Stimulated activated CD4-positive, alpha-beta T cell treated with anti-CD3 and anti-CD28 coated beads, TNF-alpha, amount 100 ng/mL, for 48 hours (primary cell): Measurements from ENCODE around the gene GPR132.

ENCODE experiments used
- DNase-seq, 3 donors: peaks; one replicate each; pipeline ENCODE4 v3.0.0-alpha.2; 2020; ENCODE audit warnings: low read depth in 3 of 3

The GPR132 gene

DNA sequence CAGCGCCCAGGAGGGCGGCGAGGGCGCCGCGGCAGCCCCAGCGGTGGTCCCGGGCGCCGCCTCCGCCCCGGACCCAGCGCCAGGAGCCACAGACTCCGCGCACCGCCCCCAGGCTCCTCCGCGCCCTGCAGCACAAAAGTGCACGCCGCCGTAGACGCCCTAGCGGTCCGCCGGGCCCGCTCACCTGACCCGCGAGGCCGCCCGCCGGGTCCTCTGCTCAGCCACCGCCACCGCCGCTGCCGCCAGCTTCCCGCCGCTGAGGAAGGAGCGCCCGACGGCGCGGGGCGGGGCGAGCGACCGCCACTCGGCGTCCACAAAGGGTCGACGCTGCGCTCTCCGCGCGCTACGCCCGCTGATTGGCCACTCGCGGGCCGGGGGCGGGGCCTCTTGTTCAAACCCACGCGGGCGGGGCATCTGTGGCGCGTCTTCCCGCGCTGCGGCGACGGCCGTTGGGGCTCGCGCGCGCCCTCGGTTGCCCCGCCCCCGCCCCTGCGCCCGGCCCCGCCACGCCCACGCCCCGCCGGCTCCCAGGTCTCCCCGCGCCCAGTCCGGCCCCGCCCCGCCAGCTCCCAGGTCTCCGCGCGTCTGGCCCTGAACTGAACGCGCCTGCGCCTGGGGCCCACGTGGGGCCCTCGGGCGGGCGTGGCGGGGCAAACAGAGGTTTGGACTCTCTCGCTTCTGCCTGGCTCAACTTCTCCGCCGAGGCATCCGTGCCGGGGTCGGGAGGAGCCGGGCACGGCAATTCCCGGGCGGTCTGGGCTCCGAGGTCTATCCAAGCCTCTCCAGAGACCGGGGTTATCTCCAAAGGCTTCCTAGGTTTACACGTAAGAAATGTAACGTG, 44.2 kb downstream of the GPR132 start, which contains the start of gene CDCA4:
CDCA4 (minus strand) TSS at position 269 of the 841 bp plus-strand sequence. CDS start 9,154 bp downstream, outside the sequence.
- peak; percentile 96 to 99 (median 96) for DNase-seq

DNA sequence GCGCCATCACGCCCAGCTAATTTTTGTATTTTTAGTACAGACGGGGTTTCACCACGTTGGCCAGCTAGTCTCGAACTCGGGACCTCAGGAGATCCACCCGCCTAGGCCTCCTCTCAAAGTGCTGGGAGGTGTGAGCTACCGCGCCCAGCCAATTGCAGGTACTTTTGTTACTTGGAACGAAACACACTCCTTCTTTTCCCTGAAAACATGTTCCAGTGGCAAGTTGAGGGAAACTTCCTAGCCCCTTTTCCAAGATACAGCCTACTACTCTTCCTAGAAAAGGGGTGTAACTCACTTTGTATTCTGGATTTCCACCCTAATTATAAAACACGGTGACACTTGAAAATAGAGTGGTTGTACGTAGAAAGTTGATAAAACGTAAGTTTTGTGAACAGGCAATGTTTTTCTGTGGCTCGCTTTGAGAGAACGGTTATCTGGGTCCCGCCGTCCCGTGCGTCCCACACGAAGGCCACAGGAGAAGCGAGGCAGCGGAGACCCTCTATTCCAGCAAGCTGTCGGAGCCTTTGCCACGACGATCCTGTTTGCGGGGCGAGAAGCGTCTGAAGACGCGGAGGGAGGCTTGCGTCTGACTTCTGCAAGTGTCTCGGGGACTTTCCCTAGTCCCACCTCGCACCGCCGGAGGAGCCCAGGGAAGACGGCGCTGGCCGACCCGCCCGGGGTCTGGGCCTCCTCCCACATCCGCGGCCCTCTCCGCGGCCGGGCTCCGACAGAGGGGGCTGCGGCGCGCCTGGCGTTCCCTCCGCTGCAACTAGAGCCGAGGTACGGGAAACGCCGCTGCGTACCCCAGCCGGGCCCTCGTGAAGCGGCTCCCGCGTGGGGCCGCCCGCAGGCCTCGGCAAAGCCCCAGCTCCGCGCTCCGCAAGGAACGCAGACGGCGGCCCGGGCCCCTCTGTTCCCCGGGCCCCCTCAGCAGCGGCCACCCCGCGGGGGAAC, 45.1 kb downstream of the GPR132 start:
- DNase-seq: peak in 2 of 3 donors; percentile 32 to 44

DNA sequence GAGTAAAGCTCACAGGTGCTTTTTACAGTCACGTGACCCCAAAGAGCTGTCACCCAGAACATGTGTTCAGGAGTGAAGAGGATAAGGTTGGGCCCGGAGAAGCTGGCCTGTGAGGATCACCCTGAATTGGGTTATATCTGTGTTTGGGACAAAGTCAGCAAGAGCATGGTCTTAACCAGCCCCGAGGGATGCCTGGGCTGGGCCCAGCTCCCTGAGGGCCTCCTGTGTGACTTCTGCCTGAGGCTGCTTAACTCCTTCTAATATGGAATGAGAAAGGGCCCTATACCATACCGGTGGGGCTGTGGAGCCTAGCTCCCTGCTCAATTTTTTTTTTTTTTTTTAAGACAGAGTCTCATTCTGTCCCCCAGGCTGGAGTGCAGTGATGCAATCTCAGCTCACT, 46.8 kb downstream of the GPR132 start:
- DNase-seq: no peak

DNA sequence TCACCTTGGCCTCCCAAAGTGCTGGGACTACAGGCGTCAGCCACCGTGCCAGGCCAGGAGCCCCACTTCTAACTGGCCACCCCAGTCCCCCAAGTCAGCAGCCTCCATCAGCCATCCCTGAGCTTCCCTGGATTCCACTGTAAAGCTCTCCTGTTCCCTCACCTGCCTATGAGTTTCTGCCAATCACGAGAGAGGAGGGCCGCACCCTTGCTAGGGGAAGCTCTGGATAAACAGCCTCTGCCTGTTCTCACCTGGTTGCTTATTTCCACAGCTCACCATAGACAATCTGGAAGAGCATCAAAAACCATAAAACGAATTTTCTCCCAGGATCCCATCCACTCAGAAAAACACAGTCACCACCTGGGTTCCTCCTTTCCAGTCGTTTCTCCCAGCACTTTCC, 49.3 kb downstream of the GPR132 start:
- DNase-seq: no peak

DNA sequence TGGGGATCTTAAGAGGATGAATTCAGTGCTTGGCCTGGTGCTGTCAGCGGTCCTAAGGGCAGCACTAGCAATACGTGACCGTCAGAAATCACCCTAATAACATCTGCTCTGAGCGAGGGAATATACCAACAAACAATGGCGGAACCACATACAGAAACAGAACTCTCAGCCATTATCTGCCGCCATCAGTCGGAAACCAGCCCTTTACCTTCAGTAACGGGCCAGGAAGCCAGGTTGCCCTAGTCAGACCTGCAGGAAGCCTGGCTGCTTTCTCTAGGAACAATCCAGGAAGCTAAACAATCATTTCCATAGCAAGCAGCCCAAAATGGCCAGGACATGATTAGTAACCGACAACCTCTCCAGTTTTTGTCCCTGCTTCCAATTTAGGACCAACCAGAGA, 50.0 kb downstream of the GPR132 start:
- no peak for DNase-seq

DNA sequence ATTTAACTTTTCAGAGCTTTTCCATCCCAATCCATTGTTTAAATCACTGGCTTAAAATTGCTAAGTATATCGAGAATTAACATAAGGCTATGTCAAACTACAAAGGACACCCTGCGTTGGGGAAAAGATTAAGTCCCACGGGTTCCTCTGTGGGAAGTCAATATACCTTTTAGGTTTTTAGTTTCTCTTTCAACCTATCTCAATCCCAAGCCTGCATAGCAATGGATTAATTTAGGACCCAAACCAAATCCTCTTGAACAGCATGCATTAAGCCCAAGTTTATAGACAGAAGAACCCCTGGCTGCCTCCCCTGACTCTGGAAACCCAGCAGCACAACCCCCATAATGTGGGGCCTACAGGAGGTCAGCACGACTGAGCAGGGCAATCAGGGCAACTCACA, 50.6 kb downstream of the GPR132 start:
- DNase-seq: no peak

DNA sequence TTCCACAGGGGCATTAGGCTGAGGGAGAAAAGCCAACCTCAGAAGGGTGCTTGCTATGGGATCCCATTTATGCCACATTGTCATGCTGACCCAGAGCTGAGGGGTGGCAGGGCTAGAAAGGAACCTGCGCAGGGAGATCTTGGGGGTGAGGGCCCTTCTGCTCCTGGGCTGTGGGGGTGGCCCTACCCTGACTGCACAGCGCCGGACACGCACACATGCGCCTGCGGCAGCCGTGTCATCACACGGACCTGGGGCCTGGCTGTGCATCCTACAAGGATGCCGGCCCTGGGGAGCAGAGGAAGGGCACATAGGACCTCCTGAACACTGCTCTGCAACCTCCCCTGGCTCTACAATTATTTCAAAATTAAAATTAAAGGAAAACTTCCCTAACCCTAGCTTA, 51.2 kb downstream of the GPR132 start:
- DNase-seq: no peak

DNA sequence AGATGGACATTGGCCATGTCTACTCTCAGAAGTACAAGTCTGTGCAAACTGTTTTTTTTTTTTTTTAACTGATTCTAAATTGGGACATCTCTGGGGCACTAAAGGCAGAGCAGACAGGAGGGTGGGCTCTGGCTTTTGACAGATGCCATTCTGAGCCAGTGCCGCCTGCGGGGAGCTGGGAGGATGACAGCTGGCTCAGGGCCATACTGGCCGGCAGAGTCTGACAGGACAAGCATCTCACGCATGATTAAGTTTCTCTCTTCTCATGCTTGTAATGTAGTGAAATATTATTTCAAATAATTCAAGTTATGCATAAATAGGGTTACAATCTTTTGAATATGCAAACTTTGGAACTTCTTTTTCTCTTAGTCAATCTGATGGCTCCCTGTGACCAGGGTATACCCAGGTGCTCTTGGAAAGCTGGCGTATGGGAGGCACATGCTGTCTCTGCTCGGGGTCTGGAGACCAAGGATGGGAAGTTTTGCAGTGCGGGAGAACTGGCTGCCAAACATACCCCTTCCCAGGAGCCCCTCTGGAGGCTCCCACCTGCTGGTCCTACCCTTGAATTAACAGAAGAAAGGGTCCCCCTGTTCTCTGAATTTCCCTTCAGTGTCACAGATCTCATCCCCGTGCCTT, 52.0 kb downstream of the GPR132 start:
- DNase-seq: no peak

DNA sequence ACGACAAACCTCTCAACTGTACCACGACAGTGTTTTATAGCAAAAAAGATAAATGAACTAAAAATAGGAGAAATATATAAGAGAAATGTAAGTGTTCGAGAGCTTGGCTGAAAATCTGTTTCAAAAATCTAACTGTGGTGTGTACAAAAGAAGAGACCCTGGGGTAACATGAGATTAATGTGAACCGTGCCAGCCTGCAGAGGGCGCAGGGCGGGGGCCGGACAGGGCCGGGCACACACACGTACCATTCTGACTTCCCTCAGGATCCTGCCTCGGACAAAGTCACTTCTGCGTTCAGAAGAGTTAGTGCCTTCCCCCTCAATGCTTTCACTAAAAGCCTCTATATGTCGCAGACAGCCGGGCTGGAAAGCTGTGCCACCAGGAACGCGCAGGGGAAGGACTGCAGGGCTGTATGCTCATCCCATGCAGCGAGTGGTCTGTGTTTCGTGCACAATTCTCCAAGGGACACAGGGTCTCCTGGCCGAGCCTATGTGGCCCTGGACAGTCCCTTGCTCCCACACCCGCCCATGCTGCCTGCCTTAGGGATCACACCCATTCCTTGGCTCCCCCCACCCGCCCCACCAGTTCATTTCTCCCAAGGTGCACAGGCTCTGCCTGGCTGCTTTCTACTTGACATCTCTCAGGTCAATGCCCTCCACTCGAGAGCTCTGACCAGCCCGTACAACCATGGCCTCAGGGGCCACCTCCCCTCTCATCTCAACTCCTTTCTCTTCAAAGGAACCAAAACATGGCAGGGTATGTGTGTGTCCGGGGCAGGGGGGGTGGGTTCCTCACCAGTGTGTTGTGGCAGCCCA, 52.9 kb downstream of the GPR132 start:
- DNase-seq: no peak

DNA sequence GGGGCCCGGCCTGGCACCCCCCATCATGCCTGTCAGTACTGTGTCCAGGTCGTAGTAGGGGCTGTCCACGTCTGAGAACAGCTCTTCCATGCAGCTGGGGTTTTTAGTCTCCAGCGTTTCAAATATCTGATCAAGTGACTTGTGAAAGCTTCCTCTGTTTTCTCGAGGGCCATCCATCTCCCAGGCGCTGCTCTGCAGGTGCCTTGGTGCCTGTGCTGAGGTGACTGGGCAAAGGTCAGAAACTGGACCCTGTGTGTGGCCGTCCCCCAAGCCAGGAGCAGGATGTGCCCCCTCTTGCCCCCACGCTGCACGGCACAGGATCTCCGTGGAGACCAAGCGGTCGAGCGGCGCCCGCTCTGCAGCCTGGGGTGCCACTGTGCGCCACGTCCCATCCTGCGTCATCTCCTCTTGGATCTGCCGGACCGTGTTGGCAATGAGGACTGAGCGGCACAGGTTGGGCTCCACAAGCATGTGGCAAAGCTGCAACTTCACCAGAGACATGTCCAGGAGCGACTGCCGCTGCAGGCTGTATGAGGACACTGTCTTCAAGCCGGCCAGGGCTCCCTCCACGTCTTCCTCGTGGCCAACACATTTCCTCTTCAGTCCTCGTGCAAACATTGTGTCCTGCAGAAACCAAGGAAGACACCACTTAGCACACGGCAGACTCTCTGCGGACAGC, 53.8 kb downstream of the GPR132 start:
- DNase-seq: no peak

DNA sequence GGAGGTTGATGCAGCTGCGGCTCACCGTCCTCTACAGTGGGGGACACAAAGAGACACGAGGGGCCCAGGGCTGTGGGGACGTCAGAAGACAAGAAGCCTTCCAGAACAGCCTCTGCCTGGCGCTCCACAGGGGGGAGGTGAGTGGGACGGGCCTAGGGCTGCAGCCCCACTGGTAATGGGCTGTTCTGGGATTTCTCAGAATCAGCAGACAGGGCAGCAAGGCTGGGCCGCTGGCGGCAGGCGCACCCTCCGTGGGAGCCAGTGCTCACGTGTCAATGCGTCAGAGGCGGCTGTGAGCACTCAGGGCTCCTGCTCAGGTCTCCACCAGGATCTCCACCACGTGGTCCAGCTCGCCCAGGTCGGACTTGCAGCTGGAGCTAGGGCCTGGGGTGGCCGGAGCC, 54.3 kb downstream of the GPR132 start:
- DNase-seq: no peak

DNA sequence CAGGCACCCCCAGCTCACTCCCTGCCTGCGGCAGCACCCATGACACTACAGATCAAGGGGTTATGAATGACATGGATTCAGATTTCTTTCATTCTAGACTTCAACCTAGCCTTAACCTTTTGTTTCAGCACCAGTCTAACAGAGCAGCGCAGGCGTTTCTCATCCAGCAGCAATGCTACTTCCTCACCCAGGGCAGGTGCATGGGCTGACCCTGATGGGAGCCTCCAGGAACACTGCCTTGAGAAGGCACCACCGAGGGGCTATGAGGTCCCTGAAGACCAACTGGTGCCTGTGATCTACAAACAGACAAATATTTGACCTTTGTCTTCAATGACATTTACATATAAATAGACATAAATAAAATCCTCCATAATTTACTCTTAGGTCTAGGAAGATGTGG, 55.1 kb downstream of the GPR132 start:
- DNase-seq: no peak

DNA sequence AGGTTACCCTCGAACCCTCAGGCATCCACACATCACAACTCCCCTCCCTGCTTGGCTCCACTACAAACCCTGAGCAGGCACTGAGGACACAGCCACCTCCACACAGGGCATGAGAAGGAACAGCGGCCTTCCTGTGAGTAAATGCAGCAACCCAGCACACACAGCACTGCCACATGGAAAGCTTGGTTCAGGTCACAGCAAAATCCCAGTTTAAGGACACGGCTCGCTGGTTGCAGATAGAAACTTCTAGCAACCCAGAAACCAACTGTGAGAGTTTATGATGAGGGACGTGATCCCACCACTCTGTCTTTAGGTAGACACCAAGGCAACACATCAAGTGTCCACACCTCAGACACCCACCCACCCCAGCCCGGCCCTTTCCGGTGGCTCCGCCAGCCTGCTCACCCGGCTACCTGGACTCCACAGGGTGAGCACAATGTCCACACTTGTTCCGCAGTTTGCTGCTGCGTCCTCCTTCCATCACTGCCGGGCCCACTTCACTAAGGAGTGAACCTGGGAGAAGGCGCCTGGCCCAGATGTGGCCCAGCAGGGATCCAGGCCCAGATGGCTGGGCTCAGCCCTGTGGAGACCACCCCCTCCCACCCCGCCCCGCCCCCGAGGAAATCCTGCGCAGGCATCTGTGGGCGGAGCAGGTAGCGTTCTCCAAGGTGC, 57.5 kb downstream of the GPR132 start:
- no peak for DNase-seq

DNA sequence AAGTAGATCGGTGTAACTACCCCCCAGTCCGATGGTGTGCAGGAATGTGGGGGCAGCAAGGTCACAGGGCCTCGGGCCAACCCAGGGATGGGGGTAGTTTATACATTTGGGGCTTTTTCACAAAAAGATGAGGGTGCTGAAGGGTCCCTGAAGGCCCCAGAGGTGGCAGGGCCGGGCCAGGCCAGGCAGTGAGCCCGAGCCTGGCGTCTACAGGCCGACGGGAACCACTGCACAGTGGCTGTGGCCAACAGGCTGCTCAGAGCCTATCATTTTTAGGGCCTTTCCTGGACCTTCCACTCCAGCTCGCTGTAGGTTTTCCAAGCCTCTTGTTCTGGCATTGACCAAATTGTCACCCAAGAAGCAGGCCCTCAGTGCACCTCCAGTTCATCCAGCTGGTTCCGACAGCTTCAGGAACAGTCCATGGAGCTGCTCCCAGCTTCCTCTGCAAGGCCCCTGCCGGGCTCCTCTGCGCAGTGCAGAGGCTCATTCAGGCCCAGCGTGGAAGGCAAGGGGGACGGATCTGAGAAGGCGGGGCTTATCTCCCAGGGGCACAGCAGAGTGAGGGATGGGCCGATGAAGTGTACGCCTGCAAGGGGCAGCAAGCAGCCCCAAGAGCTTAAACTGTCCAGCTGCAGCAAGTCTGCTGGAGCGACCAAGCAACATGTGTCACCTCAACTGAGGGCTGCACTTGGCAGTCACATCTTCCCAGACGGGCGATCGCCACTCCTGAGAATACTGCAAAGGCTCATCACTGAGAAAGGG, 58.2 kb downstream of the GPR132 start:
- no peak for DNase-seq

DNA sequence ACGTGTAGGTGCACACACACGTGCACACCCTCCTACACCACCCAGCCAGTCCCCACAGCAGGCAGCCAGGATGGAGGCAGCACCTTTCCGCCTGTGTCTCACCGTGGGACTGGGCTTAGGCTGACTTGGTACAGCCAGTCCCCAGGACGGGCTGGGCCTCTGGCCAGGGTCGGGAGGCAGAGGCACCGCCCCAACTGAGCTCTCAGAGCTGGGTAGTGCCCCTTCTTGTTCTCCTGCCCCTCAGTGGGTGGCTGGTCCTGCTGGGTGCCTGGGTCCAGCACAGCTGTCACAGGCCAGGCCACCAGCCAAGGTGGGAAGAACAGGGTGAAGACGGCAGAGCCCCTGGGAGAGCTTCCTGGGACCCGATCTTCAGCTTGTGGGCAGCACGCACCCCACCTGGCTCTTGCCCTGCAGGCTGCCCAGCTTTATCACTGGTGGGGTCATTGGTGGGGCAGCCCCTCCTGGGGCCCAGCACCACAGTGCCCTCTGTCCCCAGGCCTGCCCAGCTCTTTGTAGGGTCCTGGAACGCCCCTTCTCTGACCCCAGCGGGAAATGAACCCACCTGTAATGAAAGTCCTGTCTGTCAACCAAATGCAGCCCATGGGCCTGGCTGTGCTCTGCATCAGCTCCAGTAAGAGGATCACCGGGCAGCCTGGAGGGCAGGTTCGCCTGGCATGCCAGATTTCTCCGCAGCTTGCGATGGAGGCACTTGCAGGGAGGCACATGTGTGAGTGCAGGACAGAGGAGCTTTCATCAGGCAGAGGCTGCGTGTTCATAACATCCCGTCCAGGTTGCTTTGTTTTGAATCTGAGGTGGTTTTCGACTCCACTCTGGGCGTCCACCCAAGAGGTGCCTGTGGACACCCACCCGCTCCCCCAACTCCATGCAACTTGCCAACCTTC, 59.0 kb downstream of the GPR132 start:
- DNase-seq: no peak

DNA sequence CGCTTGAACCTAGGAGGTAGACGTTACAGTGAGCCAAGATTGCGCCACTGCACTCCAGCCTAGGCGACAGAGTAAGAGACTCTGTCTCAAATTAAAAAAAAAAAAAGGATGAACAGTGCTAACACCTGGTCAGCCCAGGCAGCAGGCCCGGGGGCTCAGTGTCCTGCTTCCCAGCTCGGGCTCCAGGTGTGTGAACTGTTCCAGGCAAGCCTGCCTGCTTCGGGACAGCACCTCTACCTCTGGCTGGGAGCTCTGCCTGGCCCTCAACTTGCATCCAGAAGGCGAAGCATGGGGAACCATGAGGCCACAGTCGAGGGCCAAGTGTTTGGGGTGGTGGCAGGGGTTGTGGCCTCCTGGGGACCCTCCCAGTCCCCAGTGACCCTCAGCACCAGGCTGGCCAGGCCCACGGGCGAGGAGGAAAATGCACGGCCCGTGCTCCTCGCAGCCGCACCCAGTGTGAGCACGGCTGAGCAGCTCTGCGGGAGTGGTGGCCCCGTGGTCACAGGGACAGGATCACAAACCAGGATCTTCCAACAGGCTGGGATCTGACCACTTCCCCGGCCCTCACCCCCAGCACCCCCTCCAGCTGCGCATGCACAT, 59.8 kb downstream of the GPR132 start:
- no peak for DNase-seq
